ENCODE data around the gene MICALL2.

Gene MICALL2

GRCh38 chr7:1466524-1467271, 7.4 kb upstream of the MICALL2 start:
- DNase-seq: no peak

GRCh38 chr7:1464694-1465093, 5.4 kb upstream of the MICALL2 start:
- no peak for DNase-seq

- no peak for DNase-seq
These were observed 4.5 kb upstream of the MICALL2 start for GRCh38 chr7:1463676-1464223.

- DNase-seq: no peak
These were observed 2.5 kb upstream of the MICALL2 start for GRCh38 chr7:1461646-1462375.

GRCh38 chr7:1460821-1461645, 1.8 kb upstream of the MICALL2 start:
- DNase-seq: no peak

GRCh38 chr7:1459920-1460820, 900 bp upstream of the MICALL2 start:
- DNase-seq: no peak

- peak; percentile 89 for DNase-seq
These were observed 232 bp upstream of the MICALL2 start for GRCh38 chr7:1459512-1459892.

GRCh38 chr7:1457949-1458682, 1.2 kb downstream of the MICALL2 start:
- DNase-seq: no peak

GRCh38 chr7:1457059-1457948, 2.0 kb downstream of the MICALL2 start:
- DNase-seq: no peak

GRCh38 chr7:1455955-1456354, 3.3 kb downstream of the MICALL2 start:
- DNase-seq: no peak

- DNase-seq: no peak
These were observed 3.9 kb downstream of the MICALL2 start for GRCh38 chr7:1455241-1455939.

- no peak for DNase-seq
These were observed 4.7 kb downstream of the MICALL2 start for GRCh38 chr7:1454542-1454941.

GRCh38 chr7:1452205-1452604, 7.1 kb downstream of the MICALL2 start:
- no peak for DNase-seq

- no peak for DNase-seq
These were observed 8.3 kb downstream of the MICALL2 start for GRCh38 chr7:1450987-1451386.

- no peak for DNase-seq
These were observed 8.8 kb downstream of the MICALL2 start for GRCh38 chr7:1450431-1450830.

- DNase-seq: no peak
These were observed 9.3 kb downstream of the MICALL2 start for GRCh38 chr7:1449951-1450350.

GRCh38 chr7:1449501-1449900, 9.8 kb downstream of the MICALL2 start:
- DNase-seq: no peak

- no peak for DNase-seq
These were observed 10.3 kb downstream of the MICALL2 start for GRCh38 chr7:1448958-1449357.

- DNase-seq: no peak
These were observed 11.6 kb downstream of the MICALL2 start for GRCh38 chr7:1447551-1448244.

Measured in NCI-H526 treated with DMSO at 0.1 percent for 48 hours (cell line).